B cell (primary cell): Measurements from ENCODE around the gene G6PC3. TPM values are rescaled to one million over a fixed set of nuclear protein-coding genes. Genes with fewer than 3 reads are reported as not detected.

Experiments used
- ATAC-seq: fragments of 200-7000 bp; cut with Tn5 transposase; one replicate; pipeline ENCODE4 v1.10.0; 2021; ENCODE audit warnings: low read depth, mild to moderate bottlenecking, moderate number of reproducible peaks, moderate library complexity
- CTCF ChIA-PET: fragments of 350-600 bp; sonication (Branson Sonifier 250); formaldehyde crosslinking; loops from one replicate; lab custom pipeline; 2021; ENCODE audit warnings: antibody characterized with exemption, inconsistent platforms; lab: Charles Lee
- POLR2A ChIA-PET: fragments of 350-600 bp; sonication (Branson Sonifier 250); formaldehyde crosslinking; loops from one replicate; lab custom pipeline; 2021; ENCODE audit warnings: antibody characterized with exemption; lab: Charles Lee
- DNase-seq: peaks from one replicate; pipeline ENCODE4 v3.0.0; 2013
- H2AFZ ChIP-seq: 2 replicates; pipeline ENCODE4 v1.6.1; 2012; ENCODE audit warnings: mild to moderate bottlenecking, low read depth, low read length; ENCODE audit not compliant: insufficient read depth, poor library complexity, severe bottlenecking
- H3K27ac ChIP-seq, 2 donors: 1 replicate in 1 of 2; 2 replicates in 1 of 2; pipeline ENCODE4 v1.5.1; 2012 to 2013; ENCODE audit warnings: low read length in 2 of 2, mild to moderate bottlenecking in 2 of 2, moderate library complexity in 1 of 2
- H3K27me3 ChIP-seq, 4 experiments: fragments of 200-600 bp in 1 of 4; sonication (generic) in 1 of 4; replicated peaks in 1 of 4; 1 replicate in 2 of 4; 2 replicates in 2 of 4; pipeline versions ENCODE4 v1.6.1 to v1.7.0; 2013 to 2016; ENCODE audit warnings: low read length in 3 of 4, mild to moderate bottlenecking in 2 of 4, mixed read lengths in 1 of 4, moderate library complexity in 1 of 4; ENCODE audit not compliant: insufficient read depth in 4 of 4, control insufficient read depth in 3 of 4; ENCODE audit errors: control extremely low read depth in 1 of 4
- H3K36me3 ChIP-seq, 2 experiments: replicated peaks in 1 of 2; 1 replicate in 1 of 2; 2 replicates in 1 of 2; pipeline versions ENCODE4 v1.6.1 to v1.7.1; 2013; ENCODE audit warnings: low read length in 1 of 2; ENCODE audit not compliant: insufficient read depth in 2 of 2, control insufficient read depth in 1 of 2; ENCODE audit errors: control extremely low read depth in 1 of 2, extremely low read depth in 1 of 2
- H3K4me1 ChIP-seq, 2 donors: fragments of 200-600 bp in 1 of 2; sonication (generic) in 1 of 2; 1 replicate in 1 of 2; 2 replicates in 1 of 2; pipeline versions ENCODE4 v1.5.1 to v1.6.1; 2013 to 2017; ENCODE audit warnings: low read length in 2 of 2; ENCODE audit not compliant: control insufficient read depth in 2 of 2, insufficient read depth in 2 of 2
- H3K4me2 ChIP-seq: replicated peaks from 2 replicates; pipeline ENCODE3; 2012; ENCODE audit warnings: mild to moderate bottlenecking, low read depth, low read length; ENCODE audit not compliant: poor library complexity, severe bottlenecking
- H3K4me3 ChIP-seq, 5 experiments: fragments of 200-600 bp in 1 of 5; sonication (generic) in 1 of 5; 1 replicate in 3 of 5; 2 replicates in 2 of 5; pipeline versions ENCODE4 v1.5.1 to v1.7.0; 2011 to 2016; ENCODE audit warnings: low read length in 4 of 5, mild to moderate bottlenecking in 4 of 5, low read depth in 2 of 5, control low read depth in 1 of 5, moderate library complexity in 1 of 5; ENCODE audit not compliant: insufficient read depth in 1 of 5; ENCODE audit errors: control extremely low read depth in 1 of 5, extremely low read depth in 1 of 5
- H3K79me2 ChIP-seq: fragments of 200-600 bp; sonication (generic); one replicate; pipeline ENCODE4 v1.6.0; 2016; ENCODE audit warnings: low read length; ENCODE audit not compliant: control insufficient read depth, insufficient read depth
- H3K9ac ChIP-seq: fragments of 200-600 bp; sonication (generic); 2 replicates; pipeline ENCODE4 v1.6.1; 2017; ENCODE audit warnings: mild to moderate bottlenecking, low read length, moderate library complexity
- H3K9me3 ChIP-seq, 3 donors: one replicate each; pipeline versions ENCODE4 v1.6.1 to v1.7.1; 2013; ENCODE audit warnings: low read length in 2 of 3; ENCODE audit not compliant: control insufficient read depth in 2 of 3, insufficient read depth in 1 of 3; ENCODE audit errors: control extremely low read depth in 1 of 3
- H4K20me1 ChIP-seq: 2 replicates; pipeline ENCODE4 v1.6.0; 2012; ENCODE audit warnings: mild to moderate bottlenecking, low read length; ENCODE audit not compliant: insufficient read depth, control insufficient read depth, poor library complexity, severe bottlenecking
- H3K27ac Mint-ChIP-seq: one replicate; pipeline ENCODE4 v1.8.0; 2021; ENCODE audit warnings: mixed read lengths
- H3K27me3 Mint-ChIP-seq: one replicate; pipeline ENCODE4 v1.8.0; 2021; ENCODE audit warnings: mixed read lengths
- H3K4me1 Mint-ChIP-seq: one replicate; pipeline ENCODE4 v1.8.0; 2021; ENCODE audit warnings: mixed read lengths
- H3K4me3 Mint-ChIP-seq: one replicate; pipeline ENCODE4 v1.8.0; 2021; ENCODE audit warnings: mixed read lengths
- H3K9me3 Mint-ChIP-seq: one replicate; pipeline ENCODE4 v1.8.0; 2022; ENCODE audit warnings: mixed read lengths; ENCODE audit not compliant: insufficient read depth
- EZH2 ChIP-seq: IDR thresholded peaks from 2 replicates; pipeline ENCODE4 v1.6.1; 2012; ENCODE audit warnings: borderline replicate concordance, low read depth, mild to moderate bottlenecking, moderate library complexity, low read length; ENCODE audit not compliant: insufficient read depth, poor library complexity, severe bottlenecking
- WGBS: methylation state at CpG from one replicate; pipeline ENCODE4 v1.1.5; 2013; ENCODE audit warnings: missing lambda C conversion rate; ENCODE audit not compliant: insufficient coverage; 5-methylcytosine and 5-hydroxymethylcytosine counted together
- intact Hi-C: fragments of 100-400 bp; cut with micrococcal nuclease; formaldehyde crosslinking; loops from one replicate; pipeline ENCODE4 v1.10.0; 2022
- polyA plus RNA-seq: library from polyadenylated mRNA; depleted of rRNA; stranded (reverse); fragments of >200 nt; gene quantifications from 2 replicates; pipeline ENCODE4 v1.2.3, GENCODE V29; 2012
- total RNA-seq, 2 donors: library from RNA; stranded (reverse); fragments of 120-200 nt in 1 of 2; gene quantifications; 1 replicate in 1 of 2; 2 replicates in 1 of 2; pipeline versions ENCODE4 v1.2.3 to v1.2.4, GENCODE V29; 2013 to 2022
- TF ChIP-seq, protein P1 (sequence below): fragments of 200-600 bp; IDR thresholded peaks from one replicate; pipeline ENCODE4 v1.8.0; 2022; ENCODE audit warnings: antibody characterized with exemption, mild to moderate bottlenecking

The G6PC3 gene
- total and polyA plus RNA-seq, 2 donors (not counting 1 experiment from before 2014, with no cell fraction given): 24.3 to 28.5 TPM

DNA sequence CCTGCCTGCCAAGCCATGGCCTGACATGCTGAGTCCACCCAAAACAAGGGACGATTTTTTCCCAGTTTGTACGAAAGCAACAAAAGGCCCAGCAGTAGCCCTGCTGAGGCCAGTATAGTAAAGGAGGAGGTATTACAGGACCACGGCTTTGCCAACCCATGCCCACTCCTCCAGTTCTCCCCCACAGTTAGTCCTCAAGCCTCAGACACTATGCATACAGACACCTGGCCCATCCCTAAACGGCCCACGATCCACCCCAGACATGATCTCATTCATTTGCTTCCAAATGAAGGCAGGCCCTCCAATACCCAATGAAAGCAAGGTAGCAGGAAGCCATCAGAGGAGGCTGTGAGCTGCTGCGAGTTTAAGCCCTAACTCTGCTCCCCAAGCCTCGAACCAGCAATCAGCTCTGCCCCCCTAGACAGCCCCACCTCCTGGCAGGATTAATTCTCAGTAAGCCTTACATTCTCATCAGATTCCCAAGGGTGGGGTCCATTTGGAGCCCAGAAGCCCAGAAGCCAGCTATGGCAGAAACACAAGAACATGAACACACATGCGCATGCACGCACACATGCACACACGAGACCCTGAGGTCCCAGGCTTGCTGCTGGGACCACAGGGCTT lies 48.0 kb downstream of the G6PC3 start:
- peaks cover 56% of the 10 kb centered on the region for H3K4me1 Mint-ChIP-seq
- CTCF ChIA-PET: no interaction called here
- H3K9ac ChIP-seq: no peak overlapping the region

DNA sequence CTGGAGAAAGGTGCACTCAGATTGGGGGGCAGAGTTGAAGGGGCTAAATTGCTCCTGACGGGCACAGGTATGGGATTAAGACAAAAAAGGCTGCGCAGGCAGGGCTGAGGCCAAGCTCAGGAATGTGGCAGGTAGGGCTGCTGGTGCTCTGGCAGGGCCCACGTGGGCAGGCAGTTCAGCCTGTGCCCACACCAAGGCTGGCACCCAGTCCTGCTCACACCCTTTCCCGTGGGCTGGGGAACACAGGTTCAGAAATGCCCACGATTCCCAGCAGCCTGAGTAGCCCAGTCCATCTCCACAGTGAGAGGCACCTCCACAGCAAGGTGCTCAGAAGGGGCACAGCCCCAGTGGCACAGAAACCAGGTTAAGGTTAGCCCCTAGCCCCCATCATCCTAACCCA lies 48.5 kb downstream of the G6PC3 start:
- no peak overlapping the region for H3K27ac Mint-ChIP-seq
- no peak overlapping the region for H3K4me3 Mint-ChIP-seq
- POLR2A ChIA-PET: no interaction called here
- ATAC-seq (no peak), DNase-seq (no peak)
- no peaks in the 10 kb centered on the region for H3K27me3 Mint-ChIP-seq
- CTCF ChIA-PET: no interaction called here
- H3K9me3 ChIP-seq: no peaks in the 10 kb centered on the region
- H3K9ac ChIP-seq: no peak overlapping the region
- H4K20me1 ChIP-seq: peaks cover 85% of the 10 kb centered on the region
- no peak overlapping the region for H3K4me3 ChIP-seq
- no peak overlapping the region for H2AFZ ChIP-seq
- WGBS: 91% methylated on average over 5 of the region's 5 CpGs
- H3K4me1 ChIP-seq: peaks cover 18 to 24% of the 10 kb centered on the region in 2 donors
- TF ChIP-seq EZH2: no peak
- TF ChIP-seq, protein P1, sequence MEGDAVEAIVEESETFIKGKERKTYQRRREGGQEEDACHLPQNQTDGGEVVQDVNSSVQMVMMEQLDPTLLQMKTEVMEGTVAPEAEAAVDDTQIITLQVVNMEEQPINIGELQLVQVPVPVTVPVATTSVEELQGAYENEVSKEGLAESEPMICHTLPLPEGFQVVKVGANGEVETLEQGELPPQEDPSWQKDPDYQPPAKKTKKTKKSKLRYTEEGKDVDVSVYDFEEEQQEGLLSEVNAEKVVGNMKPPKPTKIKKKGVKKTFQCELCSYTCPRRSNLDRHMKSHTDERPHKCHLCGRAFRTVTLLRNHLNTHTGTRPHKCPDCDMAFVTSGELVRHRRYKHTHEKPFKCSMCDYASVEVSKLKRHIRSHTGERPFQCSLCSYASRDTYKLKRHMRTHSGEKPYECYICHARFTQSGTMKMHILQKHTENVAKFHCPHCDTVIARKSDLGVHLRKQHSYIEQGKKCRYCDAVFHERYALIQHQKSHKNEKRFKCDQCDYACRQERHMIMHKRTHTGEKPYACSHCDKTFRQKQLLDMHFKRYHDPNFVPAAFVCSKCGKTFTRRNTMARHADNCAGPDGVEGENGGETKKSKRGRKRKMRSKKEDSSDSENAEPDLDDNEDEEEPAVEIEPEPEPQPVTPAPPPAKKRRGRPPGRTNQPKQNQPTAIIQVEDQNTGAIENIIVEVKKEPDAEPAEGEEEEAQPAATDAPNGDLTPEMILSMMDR: no peak
- peaks cover 98% of the 10 kb centered on the region for H3K79me2 ChIP-seq
- no peaks in the 10 kb centered on the region for H3K9me3 Mint-ChIP-seq
- H3K27ac ChIP-seq: no peak overlapping the region
- H3K4me1 Mint-ChIP-seq: peaks cover 56% of the 10 kb centered on the region
- intact Hi-C loops: no loop called here
- H3K27me3 ChIP-seq: no peaks in the 10 kb centered on the region
- H3K36me3 ChIP-seq: peaks cover 4 to 32% of the 10 kb centered on the region in 2 experiments
- no peak overlapping the region for H3K4me2 ChIP-seq

More for the DNA sequence above, 48.0 kb downstream of the G6PC3 start:
- Histone ChIP-seq H3K36me3 (peaks cover 5 to 34% of the 10 kb centered on the region in 2 experiments), H3K4me1 (peaks cover 18 to 27% of the 10 kb centered on the region in 2 donors), H3K27me3 (no peaks in the 10 kb centered on the region), H3K27ac (no peak overlapping the region), H3K4me2 (no peak overlapping the region), H2AFZ (no peak overlapping the region), H3K79me2 (peaks cover 99% of the 10 kb centered on the region), H3K9me3 (no peaks in the 10 kb centered on the region), H4K20me1 (peaks cover 90% of the 10 kb centered on the region), H3K4me3 (no peak overlapping the region)
- WGBS: 93% methylated on average over 7 of the region's 10 CpGs
- Mint-ChIP-seq H3K4me3 (no peak overlapping the region), H3K27me3 (no peaks in the 10 kb centered on the region), H3K9me3 (no peaks in the 10 kb centered on the region), H3K27ac (no peak overlapping the region)
- no peak for ATAC-seq
- POLR2A ChIA-PET: no interaction called here
- intact Hi-C loops: no loop called here
- DNase-seq: no peak
- TF ChIP-seq EZH2: no peak
- TF ChIP-seq, protein P1: no peak
